HepG2 (cell line): ENCODE data around the gene TMEM86B. TPM values are rescaled to one million over a fixed set of nuclear protein-coding genes. Genes with fewer than 3 reads are reported as not detected.

Source experiments
- ATAC-seq: fragments of 200-7000 bp; cut with Tn5 transposase; 3 replicates; pipeline ENCODE4 v1.9.1; 2020; ENCODE audit warnings: mild to moderate bottlenecking, moderate library complexity
- BruUV-seq: library from RNA; stranded (reverse); fragments of 400-500 nt; replicated peaks from 2 replicates; lab custom pipeline; 2021; lab: Mats Ljungman, UMichigan
- CTCF ChIA-PET: fragments of 300-600 bp; formaldehyde crosslinking; extraction: SDS; loops from one replicate; lab custom pipeline; 2021; ENCODE audit warnings: low total read pairs, inconsistent platforms, low intra/inter-chr PET ratio; lab: Yijun Ruan, JAX
- POLR2A ChIA-PET: fragments of 350-600 bp; sonication (Branson Sonifier 250); formaldehyde crosslinking; loops from one replicate; lab custom pipeline; 2020; ENCODE audit warnings: antibody characterized with exemption, inconsistent platforms; lab: Yijun Ruan, JAX
- DNase-seq: peaks from one replicate; pipeline ENCODE4 v3.0.0-alpha.2; 2015; ENCODE audit warnings: low spot score
- FAIRE-seq: peaks from 3 replicates; lab custom pipeline; 2011; peaks lifted over from hg19 to GRCh38; lab: Jason Lieb, UNC
- H2AFZ ChIP-seq: one replicate; pipeline ENCODE4 v1.6.1; 2011; ENCODE audit warnings: low read length, inconsistent platforms
- H3K27ac ChIP-seq: fragments of 300-600 bp; 3 replicates; pipeline ENCODE4 v1.8.0; 2011; ENCODE audit warnings: mixed run types, mild to moderate bottlenecking, mixed read lengths, low read length, inconsistent platforms; ENCODE audit not compliant: insufficient read depth; ENCODE audit errors: extremely low read length
- H3K27me3 ChIP-seq, 2 experiments: fragments of 200-600 bp in 1 of 2; 2 replicates in 1 of 2; 3 replicates in 1 of 2; pipeline versions ENCODE4 v1.6.0 to v1.8.0; 2011; ENCODE audit warnings: low read length in 2 of 2, mild to moderate bottlenecking in 2 of 2, moderate library complexity in 2 of 2, inconsistent platforms in 1 of 2; ENCODE audit not compliant: insufficient read depth in 2 of 2, control insufficient read depth in 1 of 2
- H3K36me3 ChIP-seq, 2 experiments: fragments of 200-600 bp in 1 of 2; replicated peaks in 1 of 2; 2 replicates in 1 of 2; 3 replicates in 1 of 2; pipeline versions ENCODE4 v1.5.1 to v1.8.0; 2011; ENCODE audit warnings: low read length in 2 of 2, inconsistent platforms in 1 of 2; ENCODE audit not compliant: insufficient read depth in 2 of 2, control insufficient read depth in 1 of 2
- H3K4me1 ChIP-seq: 2 replicates; pipeline ENCODE4 v1.5.1; 2012; ENCODE audit warnings: low read length, inconsistent platforms; ENCODE audit not compliant: insufficient read depth
- H3K4me2 ChIP-seq: 2 replicates; pipeline ENCODE4 v1.6.0; 2011; ENCODE audit warnings: low read depth, low read length, inconsistent platforms
- H3K4me3 ChIP-seq, 3 experiments: fragments of 200-600 bp in 1 of 3; sonication (generic), shearing (Covaris generic) in 1 of 3; replicated peaks in 1 of 3; 2 replicates each; pipeline ENCODE4 v1.5.1; 2011 to 2016; ENCODE audit warnings: low read length in 3 of 3, inconsistent platforms in 2 of 3, low read depth in 2 of 3, mild to moderate bottlenecking in 2 of 3, control low read depth in 1 of 3, mixed read lengths in 1 of 3; ENCODE audit not compliant: insufficient read depth in 1 of 3
- H3K79me2 ChIP-seq: one replicate; pipeline ENCODE4 v1.6.1; 2011; ENCODE audit warnings: low read length, inconsistent platforms; ENCODE audit not compliant: insufficient read depth
- H3K9ac ChIP-seq: 2 replicates; pipeline ENCODE4 v1.6.0; 2011; ENCODE audit warnings: mild to moderate bottlenecking, low read depth, low read length, inconsistent platforms; ENCODE audit not compliant: insufficient read depth
- H3K9me3 ChIP-seq: 2 replicates; pipeline ENCODE4 v1.5.1; 2012; ENCODE audit warnings: mild to moderate bottlenecking, low read length
- H4K20me1 ChIP-seq: 2 replicates; pipeline ENCODE4 v1.6.0; 2011; ENCODE audit warnings: inconsistent platforms, mild to moderate bottlenecking, low read length, moderate library complexity; ENCODE audit not compliant: insufficient read depth
- DZIP1 ChIP-seq: sonication (generic); formaldehyde crosslinking; IDR thresholded peaks from 2 replicates; pipeline ENCODE4 v1.5.0; 2020; ENCODE audit warnings: mild to moderate bottlenecking, missing genetic modification reagents
- ELF3 ChIP-seq: IDR thresholded peaks from 2 replicates; pipeline ENCODE4 v1.6.1; 2016; ENCODE audit warnings: missing genetic modification reagents, missing compliant biosample characterization
- GZF1 ChIP-seq: sonication (generic); formaldehyde crosslinking; IDR thresholded peaks from 2 replicates; pipeline ENCODE4 v1.5.1; 2020; ENCODE audit warnings: mild to moderate bottlenecking, missing genetic modification reagents
- HNRNPL ChIP-seq: fragments of 200-400 bp; formaldehyde crosslinking; IDR thresholded peaks from 2 replicates; pipeline ENCODE4 v1.6.1; 2017; ENCODE audit warnings: mild to moderate bottlenecking, low read depth, low read length
- NCOA1 ChIP-seq: sonication (generic); formaldehyde crosslinking; IDR thresholded peaks from 2 replicates; pipeline ENCODE4 v1.9.0; 2021; ENCODE audit warnings: missing genetic modification reagents
- NCOA2 ChIP-seq: sonication (generic); formaldehyde crosslinking; IDR thresholded peaks from 2 replicates; pipeline ENCODE4 v1.8.0; 2022; ENCODE audit warnings: inconsistent platforms
- NPAS2 ChIP-seq: sonication (generic); formaldehyde crosslinking; IDR thresholded peaks from 2 replicates; pipeline ENCODE4 v1.8.0; 2022; ENCODE audit warnings: mild to moderate bottlenecking, missing genetic modification reagents, borderline replicate concordance
- NR2C2 ChIP-seq: sonication (generic); formaldehyde crosslinking; IDR thresholded peaks from 2 replicates; pipeline ENCODE4 v1.4.0; 2020; ENCODE audit warnings: missing genetic modification reagents, mild to moderate bottlenecking, moderate library complexity, borderline replicate concordance
- RFX5 ChIP-seq: IDR thresholded peaks from 2 replicates; pipeline ENCODE4 v1.6.1; 2011; ENCODE audit warnings: low read depth, low read length, improper control_type of control experiment
- ZBTB38 ChIP-seq: sonication (generic); formaldehyde crosslinking; IDR thresholded peaks from 2 replicates; pipeline ENCODE4 v1.5.1; 2020; ENCODE audit warnings: mild to moderate bottlenecking, missing genetic modification reagents
- ZNF253 ChIP-seq: sonication (generic); formaldehyde crosslinking; IDR thresholded peaks from 2 replicates; pipeline ENCODE4 v1.8.0; 2022; ENCODE audit warnings: mild to moderate bottlenecking, missing genetic modification reagents, borderline replicate concordance
- ZNF256 ChIP-seq: sonication (generic); formaldehyde crosslinking; conservative IDR thresholded peaks from 2 replicates; pipeline ENCODE4 v1.4.0; 2020; ENCODE audit warnings: missing genetic modification reagents
- ZNF280B ChIP-seq: sonication (generic); formaldehyde crosslinking; IDR thresholded peaks from 2 replicates; pipeline ENCODE4 v1.5.0; 2020; ENCODE audit warnings: missing genetic modification reagents, mild to moderate bottlenecking, borderline replicate concordance
- ZNF567 ChIP-seq: sonication (generic); formaldehyde crosslinking; IDR thresholded peaks from 2 replicates; pipeline ENCODE4 v1.8.1; 2023; ENCODE audit warnings: mild to moderate bottlenecking, missing genetic modification reagents, borderline replicate concordance
- ZNF605 ChIP-seq: sonication (generic); formaldehyde crosslinking; IDR thresholded peaks from 2 replicates; pipeline ENCODE4 v1.8.0; 2022; ENCODE audit warnings: mild to moderate bottlenecking, missing genetic modification reagents
- ZNF674 ChIP-seq: sonication (generic); formaldehyde crosslinking; IDR thresholded peaks from 2 replicates; pipeline ENCODE4 v1.5.0; 2020; ENCODE audit warnings: low read depth, mild to moderate bottlenecking, missing genetic modification reagents
- ZNF709 ChIP-seq: sonication (generic); formaldehyde crosslinking; IDR thresholded peaks from 2 replicates; pipeline ENCODE4 v1.5.0; 2020; ENCODE audit warnings: mild to moderate bottlenecking, missing genetic modification reagents
- ZNF782 ChIP-seq: sonication (generic); formaldehyde crosslinking; IDR thresholded peaks from 2 replicates; pipeline ENCODE4 v1.4.0; 2020; ENCODE audit warnings: missing genetic modification reagents, mild to moderate bottlenecking, borderline replicate concordance
- WGBS: methylation state at CpG from one replicate; pipeline ENCODE4 v1.1.6; 2017; ENCODE audit warnings: low lambda C conversion rate; 5-methylcytosine and 5-hydroxymethylcytosine counted together
- in situ Hi-C: cut with HindIII; loops from 2 replicates; pipeline ENCODE4 v1.10.0; 2017; ENCODE audit warnings: low pct_unique_long_range_greater_than_20kb; ENCODE audit not compliant: extremely low pct_ligation_motif_present
- intact Hi-C: fragments of 100-400 bp; cut with micrococcal nuclease; formaldehyde crosslinking; loops from one replicate; pipeline ENCODE4 v1.10.0; 2022; ENCODE audit not compliant: unreplicated experiment
- polyA plus RNA-seq, 8 experiments: library from polyadenylated mRNA; depleted of rRNA in 3 of 8; stranded (reverse) in 7 of 8; unstranded in 1 of 8; fragments of >200 nt; fragmentation: Illumina TruSeq in 4 of 8; extraction: Trizol in 4 of 8; gene quantifications; 2 replicates each; pipeline versions ENCODE4 v1.2.1 to v1.2.3, GENCODE V29; 2011 to 2016; ENCODE audit warnings: low read depth in 4 of 8, missing spikeins in 1 of 8, mixed read lengths in 1 of 8; ENCODE audit not compliant: insufficient read depth in 1 of 8
- total RNA-seq, 5 experiments: library from RNA; depleted of rRNA; stranded (reverse); fragments of >200 nt; fragmentation: Illumina TruSeq; extraction: Trizol; gene quantifications; 2 replicates each; pipeline ENCODE4 v1.2.3, GENCODE V29; 2016; ENCODE audit warnings: low read depth in 1 of 5

TMEM86B gene
- total and polyA plus RNA-seq, 2 of the 13 experiments (the other 11 are each of a cell fraction or from before 2014, with no cell fraction given), result 7.7 to 9.6 TPM

GRCh38 chr19:55250262-55251036, 21.9 kb upstream of the TMEM86B start (continued):
- TF ChIP-seq ZNF709 (CRISPR knock-in tag) (no peak), ZNF605 (CRISPR knock-in tag) (no peak), DZIP1 (CRISPR knock-in tag) (no peak), GZF1 (no peak)

GRCh38 chr19:55249841-55250240, 21.3 kb upstream of the TMEM86B start:
- 67% methylated on average over 1 of the region's 11 CpGs for WGBS
- no peaks in the 10 kb centered on the region for H3K27me3 ChIP-seq
- no peak for FAIRE-seq
- H3K27ac ChIP-seq, result no peak overlapping the region
- peaks cover 42% of the 10 kb centered on the region for H3K4me1 ChIP-seq
- H4K20me1 ChIP-seq, result peaks cover 56% of the 10 kb centered on the region
- ChIA-PET CTCF (no interaction called here), POLR2A (interaction anchor here (1.7 kb wide), 1 partner anchor 9 kb away, joined by 3 read pairs; no protein-coding TSS in a partner anchor)
- no peak for ATAC-seq
- intact Hi-C loops (no loop called here), in situ Hi-C loops (no loop called here)
- no peaks in the 10 kb centered on the region for H3K9me3 ChIP-seq
- BruUV-seq, result no TSS peak
- H3K4me3 ChIP-seq, result no peak overlapping the region
- no peak for TF ChIP-seq ZNF674 (CRISPR knock-in tag)
- TF ChIP-seq NR2C2, result no peak
- peak; percentile 77; the same call in 1 of the 2 replicates for TF ChIP-seq HNRNPL
- TF ChIP-seq ZBTB38, result peak; percentile 30; the same call in 1 of the 2 replicates
- no peak for TF ChIP-seq ZNF567
- no peak for TF ChIP-seq ZNF256 (CRISPR knock-in tag)
- no peak for TF ChIP-seq ZNF253
- no peak for TF ChIP-seq ELF3 (CRISPR knock-in tag)
- TF ChIP-seq NCOA2 (CRISPR knock-in tag), result no peak
- no peak for TF ChIP-seq NCOA1 (CRISPR knock-in tag)
- TF ChIP-seq NPAS2 (CRISPR knock-in tag), result no peak
- no peak for TF ChIP-seq ZNF280B (CRISPR knock-in tag)
- TF ChIP-seq RFX5, result no peak
- TF ChIP-seq ZNF782, result no peak
- peaks cover 73% of the 10 kb centered on the region for H3K79me2 ChIP-seq
- no peak overlapping the region for H2AFZ ChIP-seq
- no peak overlapping the region for H3K4me2 ChIP-seq
- H3K9ac ChIP-seq, result no peak overlapping the region
- peaks cover 21 to 71% of the 10 kb centered on the region in 2 experiments; a peak in 4 of 5 replicates for H3K36me3 ChIP-seq
- no peak for DNase-seq
